HG03060 (cell line): ENCODE data around the gene ANKRD2.

Experiments
- ATAC-seq: cut with Tn5 transposase; IDR thresholded peaks from one replicate; pipeline ENCODE4 v1.9.1; 2021; ENCODE audit warnings: low read depth, moderate number of reproducible peaks; ENCODE audit not compliant: unreplicated experiment

ANKRD2 gene

DNA sequence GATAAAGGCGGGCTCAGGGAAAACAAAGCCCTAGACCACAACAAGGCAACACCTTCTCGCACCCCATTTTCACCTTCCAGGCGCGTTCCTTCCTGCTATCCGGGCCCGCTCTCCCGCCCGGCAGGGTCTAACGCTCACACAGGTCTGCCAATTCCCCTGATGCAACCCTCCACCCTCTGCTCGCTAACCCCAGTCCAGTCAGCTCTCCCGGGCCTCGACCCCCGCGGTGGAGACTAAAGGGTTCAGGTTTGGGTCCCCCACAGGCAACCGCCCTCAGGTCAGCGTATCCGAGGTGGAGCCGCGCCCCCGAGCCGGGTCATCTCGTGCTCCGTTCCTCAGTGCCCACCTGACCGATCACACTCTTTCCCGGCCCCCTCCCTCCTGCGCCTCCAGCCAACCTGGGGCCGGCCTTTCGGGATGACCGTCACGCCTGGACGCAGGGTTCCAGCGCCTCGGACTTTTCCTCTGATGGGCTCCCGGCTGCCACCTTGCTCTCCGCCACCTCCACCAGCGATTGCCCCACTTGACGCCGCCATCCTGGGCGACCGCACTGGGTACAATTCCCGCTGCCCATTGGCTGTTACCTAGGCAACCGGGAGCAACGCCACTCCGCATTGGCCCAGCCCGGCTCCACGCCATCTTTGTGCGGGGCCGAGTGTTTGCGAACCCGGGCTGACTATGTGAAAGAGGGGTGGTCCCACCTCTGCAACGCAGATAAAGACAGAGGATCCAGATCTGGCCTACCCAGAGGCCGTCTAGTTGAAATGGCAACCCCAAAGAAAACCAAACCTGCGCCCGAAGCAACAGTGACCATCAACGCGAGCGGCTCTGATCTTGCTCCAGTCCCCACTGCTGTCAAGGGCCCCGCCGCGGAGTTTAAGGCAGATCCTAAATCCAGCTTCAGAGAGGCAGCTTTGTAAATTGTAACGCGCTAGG is 60.6 kb downstream of the ANKRD2 start, which contains the start of gene MORN4:
TSS of gene MORN4 (minus strand) at position 552 of the 936 bp plus-strand sequence. CDS start 13,847 bp downstream, outside the sequence.
- peak; percentile 91 for ATAC-seq
